ENCODE data around the gene POLH.
A peak's percentile ranks its signal among the peaks of the same experiment; 100 is the strongest.
"Not testable (repeated sequence)": the region's sequence is repeated elsewhere in the genome, so short reads cannot be mapped to it uniquely, and the experiment has no call there.

Gene POLH

DNA sequence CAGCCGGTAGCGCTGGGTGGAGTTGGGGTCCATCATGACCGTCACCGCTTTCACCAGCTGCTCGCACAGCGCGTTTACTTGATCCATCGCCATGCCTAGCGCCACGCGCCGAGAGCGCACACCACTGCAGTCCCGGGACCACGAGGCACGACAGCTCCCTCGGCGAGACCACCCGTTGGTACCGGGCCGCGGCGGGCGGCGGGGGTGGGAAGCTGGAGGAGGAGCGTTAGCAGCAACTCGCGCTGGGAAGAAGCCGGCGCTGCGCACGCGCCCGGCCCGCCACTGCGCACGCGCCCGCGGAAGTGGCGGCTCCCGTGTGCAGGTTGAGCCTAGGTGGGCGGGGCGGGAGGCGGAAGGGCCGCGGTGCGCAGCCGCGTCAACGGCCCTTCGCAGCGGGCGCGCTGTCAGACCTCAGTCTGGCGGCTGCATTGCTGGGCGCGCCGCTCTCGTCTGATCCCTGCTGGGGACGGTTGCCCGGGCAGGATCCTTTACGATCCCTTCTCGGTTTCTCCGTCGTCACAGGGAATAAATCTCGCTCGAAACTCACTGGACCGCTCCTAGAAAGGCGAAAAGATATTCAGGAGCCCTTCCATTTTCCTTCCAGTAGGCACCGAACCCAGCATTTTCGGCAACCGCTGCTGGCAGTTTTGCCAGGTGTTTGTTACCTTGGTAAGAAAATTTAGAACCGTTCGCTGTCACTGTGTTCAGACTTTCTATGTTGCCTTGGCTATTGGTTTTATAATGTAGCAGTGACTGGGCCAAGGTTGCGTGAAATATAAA is at the start of gene POLH, which contains the start of gene XPO5:
Gene POLH (plus strand): TSS at position 414 of the 780 bp plus-strand sequence. CDS start 6,135 bp downstream, outside the sequence.
Gene XPO5 (minus strand): TSS at position 267 of the 780 bp plus-strand sequence. CDS start 174 bp downstream, at position 93.
- Histone ChIP-seq H3K27ac (peak within 1 kb of the TSS; percentile 52), H3K27me3 (replicated peaks) (no peaks in the 10 kb centered on the region), H3K4me3 (ENCODE audit: low read depth, low read length) (peak within 1 kb of the TSS; percentile 99), H3K36me3 (replicated peaks) (peaks cover 15% of the 10 kb centered on the region)
- in situ Hi-C loops (cut with HindIII; ENCODE audit: low pct_ligation_motif_present, low sequenced_read_pairs), result no loop called here
- TF ChIP-seq, protein P1, sequence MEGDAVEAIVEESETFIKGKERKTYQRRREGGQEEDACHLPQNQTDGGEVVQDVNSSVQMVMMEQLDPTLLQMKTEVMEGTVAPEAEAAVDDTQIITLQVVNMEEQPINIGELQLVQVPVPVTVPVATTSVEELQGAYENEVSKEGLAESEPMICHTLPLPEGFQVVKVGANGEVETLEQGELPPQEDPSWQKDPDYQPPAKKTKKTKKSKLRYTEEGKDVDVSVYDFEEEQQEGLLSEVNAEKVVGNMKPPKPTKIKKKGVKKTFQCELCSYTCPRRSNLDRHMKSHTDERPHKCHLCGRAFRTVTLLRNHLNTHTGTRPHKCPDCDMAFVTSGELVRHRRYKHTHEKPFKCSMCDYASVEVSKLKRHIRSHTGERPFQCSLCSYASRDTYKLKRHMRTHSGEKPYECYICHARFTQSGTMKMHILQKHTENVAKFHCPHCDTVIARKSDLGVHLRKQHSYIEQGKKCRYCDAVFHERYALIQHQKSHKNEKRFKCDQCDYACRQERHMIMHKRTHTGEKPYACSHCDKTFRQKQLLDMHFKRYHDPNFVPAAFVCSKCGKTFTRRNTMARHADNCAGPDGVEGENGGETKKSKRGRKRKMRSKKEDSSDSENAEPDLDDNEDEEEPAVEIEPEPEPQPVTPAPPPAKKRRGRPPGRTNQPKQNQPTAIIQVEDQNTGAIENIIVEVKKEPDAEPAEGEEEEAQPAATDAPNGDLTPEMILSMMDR (IDR thresholded peaks at IDR 0.05; ENCODE audit: low read depth, low read length, missing control alignments), result peak; percentile 40
- peak; percentile 81 for DNase-seq

DNA sequence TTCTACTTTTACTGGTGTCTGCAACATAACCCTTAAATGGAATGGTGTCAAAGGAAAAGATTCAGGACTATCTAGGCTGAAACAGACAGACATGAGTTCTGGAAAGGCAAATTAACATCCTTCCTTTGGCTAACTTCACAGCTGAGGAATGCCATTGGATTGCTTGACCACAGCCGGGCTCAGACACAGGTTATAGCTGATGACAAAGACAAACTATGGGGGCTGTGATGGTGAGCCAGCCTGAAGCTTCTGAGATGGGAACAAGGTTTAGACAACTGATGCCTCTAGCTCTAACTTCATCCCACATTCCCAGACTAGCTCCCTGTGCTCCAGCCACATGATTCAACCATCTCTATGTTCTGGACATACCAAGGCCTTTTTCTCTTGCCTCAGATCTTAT is 43.8 kb upstream of the POLH start:
- peaks cover 56% of the 10 kb centered on the region for H3K36me3 ChIP-seq (replicated peaks)
- in situ Hi-C loops (cut with HindIII; ENCODE audit: low pct_ligation_motif_present, low sequenced_read_pairs), result no loop called here
- H3K27me3 ChIP-seq (replicated peaks), result no peaks in the 10 kb centered on the region
- no peak for DNase-seq
- no peak overlapping the region for H3K27ac ChIP-seq
- H3K4me3 ChIP-seq (ENCODE audit: low read depth, low read length), result no peak overlapping the region
- TF ChIP-seq, protein P1 (IDR thresholded peaks at IDR 0.05; ENCODE audit: low read depth, low read length, missing control alignments), result no peak

DNA sequence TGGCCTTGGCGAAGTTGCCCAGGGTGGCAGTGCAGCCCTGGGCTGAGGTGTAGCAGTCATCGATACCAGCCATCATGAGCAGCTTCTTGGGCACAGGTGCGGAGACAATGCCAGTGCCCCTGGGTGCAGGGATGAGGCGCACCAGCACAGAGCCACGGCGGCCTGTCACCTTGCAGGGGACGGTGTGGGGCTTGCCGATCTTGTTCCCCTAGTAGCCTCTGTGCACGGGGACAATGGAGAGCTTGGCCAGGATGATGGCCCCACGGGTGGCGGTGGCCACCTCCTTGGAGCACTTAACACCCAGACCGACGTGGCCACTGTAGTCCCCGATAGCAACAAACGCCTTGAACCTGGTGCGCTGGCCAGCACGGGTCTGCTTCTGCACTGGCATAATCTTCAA is 37.0 kb upstream of the POLH start:
- DNase-seq; H3K27ac ChIP-seq; H3K27me3 ChIP-seq (replicated peaks); in situ Hi-C loops (cut with HindIII; ENCODE audit: low pct_ligation_motif_present, low sequenced_read_pairs); H3K4me3 ChIP-seq (ENCODE audit: low read depth, low read length): not testable (repeated sequence)
- H3K36me3 ChIP-seq (replicated peaks), result peaks cover 48% of the 10 kb centered on the region

DNA sequence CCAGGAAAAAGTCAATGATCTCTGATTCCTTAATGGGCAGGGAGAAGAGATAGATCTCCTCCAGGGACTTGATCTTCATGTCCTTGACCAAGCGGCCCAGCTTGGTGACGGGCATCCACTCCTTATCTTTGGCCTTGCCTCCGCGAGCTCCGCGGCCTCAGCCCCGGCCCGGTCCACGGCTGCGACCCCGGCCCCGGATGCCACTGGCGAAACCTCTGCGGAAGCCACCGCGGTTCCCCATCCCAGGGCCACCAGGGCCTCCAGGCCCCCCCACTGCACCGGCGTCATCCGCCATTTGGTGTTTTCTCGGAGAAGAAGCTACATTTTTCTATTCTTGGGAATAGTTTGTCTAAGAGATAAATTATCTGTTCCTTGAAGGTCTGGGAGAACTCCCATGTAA is 36.6 kb upstream of the POLH start:
- H3K4me3 ChIP-seq (ENCODE audit: low read depth, low read length); H3K27me3 ChIP-seq (replicated peaks); in situ Hi-C loops (cut with HindIII; ENCODE audit: low pct_ligation_motif_present, low sequenced_read_pairs); H3K27ac ChIP-seq; DNase-seq: not testable (repeated sequence)
- H3K36me3 ChIP-seq (replicated peaks), result peaks cover 51% of the 10 kb centered on the region

DNA sequence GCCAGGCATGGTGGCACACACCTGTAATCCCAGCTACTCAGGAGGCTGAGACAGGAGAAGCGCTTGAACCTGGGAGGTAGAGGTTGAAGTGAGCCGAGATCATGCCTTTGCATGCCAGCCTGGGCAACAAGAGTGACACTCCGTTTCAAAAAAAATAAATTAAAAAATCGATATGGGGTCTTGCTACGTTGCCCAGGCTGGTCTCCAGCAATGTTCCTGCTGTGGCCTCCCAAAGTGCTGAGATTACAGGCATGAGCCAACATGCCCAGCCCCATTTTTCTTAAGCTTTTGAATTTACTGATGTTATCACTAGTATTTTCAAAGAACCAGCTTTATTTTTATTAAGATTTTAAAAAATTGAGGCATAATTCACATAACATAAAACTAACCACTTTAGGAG is 35.5 kb upstream of the POLH start:
- peaks cover 55% of the 10 kb centered on the region for H3K36me3 ChIP-seq (replicated peaks)
- TF ChIP-seq, protein P1 (IDR thresholded peaks at IDR 0.05; ENCODE audit: low read depth, low read length, missing control alignments), result no peak
- H3K27ac ChIP-seq, result no peak overlapping the region
- in situ Hi-C loops (cut with HindIII; ENCODE audit: low pct_ligation_motif_present, low sequenced_read_pairs), result no loop called here
- no peak for DNase-seq
- H3K4me3 ChIP-seq (ENCODE audit: low read depth, low read length), result no peak overlapping the region
- no peaks in the 10 kb centered on the region for H3K27me3 ChIP-seq (replicated peaks)

DNA sequence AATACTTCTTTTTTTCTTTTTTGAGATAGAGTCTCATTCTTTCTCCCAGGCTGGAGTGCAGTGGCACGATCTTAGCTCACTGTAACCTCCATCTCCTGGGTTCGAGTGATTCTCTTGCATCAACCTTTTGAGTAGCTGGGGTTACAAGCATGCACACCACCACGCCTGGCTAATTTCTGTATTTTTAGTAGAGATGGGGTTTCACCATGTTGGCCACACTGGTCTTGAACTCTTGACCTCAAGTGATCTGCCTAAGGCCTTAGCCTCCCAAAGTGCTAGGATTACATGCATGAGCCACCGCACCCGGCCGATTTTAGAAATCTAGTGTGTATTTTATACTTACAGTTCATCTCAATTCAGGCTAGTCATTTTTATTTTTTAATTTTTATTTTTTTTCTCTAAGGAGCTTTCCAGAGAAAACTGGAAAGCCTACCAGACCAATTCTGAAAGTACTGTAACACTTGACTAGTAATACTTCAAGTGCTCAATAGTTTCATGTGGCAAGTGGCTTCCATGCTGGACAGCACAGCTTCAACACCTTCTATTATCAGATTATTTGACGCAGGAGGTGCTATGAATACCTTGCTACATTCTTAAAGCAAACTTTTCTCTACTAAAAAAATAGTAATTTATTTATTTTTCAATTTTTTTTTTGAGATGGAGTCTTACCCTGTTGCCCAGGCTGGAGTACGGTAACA is 34.1 kb upstream of the POLH start:
- H3K4me3 ChIP-seq (ENCODE audit: low read depth, low read length), result no peak overlapping the region
- H3K27me3 ChIP-seq (replicated peaks), result no peaks in the 10 kb centered on the region
- in situ Hi-C loops (cut with HindIII; ENCODE audit: low pct_ligation_motif_present, low sequenced_read_pairs), result no loop called here
- no peak overlapping the region for H3K27ac ChIP-seq
- H3K36me3 ChIP-seq (replicated peaks), result peaks cover 59% of the 10 kb centered on the region
- DNase-seq, result no peak
- TF ChIP-seq, protein P1 (IDR thresholded peaks at IDR 0.05; ENCODE audit: low read depth, low read length, missing control alignments), result no peak

All from brain microvascular endothelial cell (primary cell).